Stimulated activated CD4-positive, alpha-beta T cell treated with anti-CD3 and anti-CD28 coated beads, Interleukin-12 subunit alpha, Interleukin-12 subunit beta, amount 100 ng/mL, for 24 hours (primary cell): ENCODE data around the gene LCP2.

Source experiments
- DNase-seq, 2 experiments: peaks; one replicate each; pipeline ENCODE4 v3.0.0-alpha.2; 2020; ENCODE audit warnings: low read depth in 2 of 2

LCP2 gene

GRCh38 chr5:170315154-170315553 lies 17.6 kb upstream of the LCP2 start:
- DNase-seq: no peak

GRCh38 chr5:170314541-170315095 lies 17.0 kb upstream of the LCP2 start:
- no peak for DNase-seq

- DNase-seq: no peak
Observed at GRCh38 chr5:170313816-170314215, 16.2 kb upstream of the LCP2 start.

- DNase-seq: no peak
Observed at GRCh38 chr5:170313344-170313743, 15.8 kb upstream of the LCP2 start.

GRCh38 chr5:170312666-170313065 lies 15.1 kb upstream of the LCP2 start:
- DNase-seq: peak; percentile 62 to 64

- no peak for DNase-seq
Observed at GRCh38 chr5:170312301-170312595, 14.7 kb upstream of the LCP2 start.

- DNase-seq: no peak
Observed at GRCh38 chr5:170311511-170312300, 14.1 kb upstream of the LCP2 start.

- no peak for DNase-seq
Observed at GRCh38 chr5:170310256-170310926, 12.8 kb upstream of the LCP2 start.

GRCh38 chr5:170308686-170309085 lies 11.1 kb upstream of the LCP2 start:
- DNase-seq: no peak

GRCh38 chr5:170307575-170308465 lies 10.2 kb upstream of the LCP2 start:
- DNase-seq: no peak

- peak in 1 of 2 experiments; percentile 27 for DNase-seq
Observed at GRCh38 chr5:170306381-170306831, 8.8 kb upstream of the LCP2 start.

- no peak for DNase-seq
Observed at GRCh38 chr5:170305646-170306025, 8.1 kb upstream of the LCP2 start.

- DNase-seq: no peak
Observed at GRCh38 chr5:170305016-170305645, 7.6 kb upstream of the LCP2 start.

GRCh38 chr5:170303549-170303948 lies 6.0 kb upstream of the LCP2 start:
- DNase-seq: no peak

- DNase-seq: no peak
Observed at GRCh38 chr5:170302653-170303501, 5.3 kb upstream of the LCP2 start.

- no peak for DNase-seq
Observed at GRCh38 chr5:170301981-170302652, 4.5 kb upstream of the LCP2 start.

- DNase-seq: no peak
Observed at GRCh38 chr5:170301149-170301548, 3.6 kb upstream of the LCP2 start.

- DNase-seq: no peak
Observed at GRCh38 chr5:170300361-170301013, 2.9 kb upstream of the LCP2 start.

- no peak for DNase-seq
Observed at GRCh38 chr5:170296935-170297588, 515 bp downstream of the LCP2 start.
